Measurements from ENCODE around the gene SKI.
"Not testable (repeated sequence)": the region's sequence is repeated elsewhere in the genome, so short reads cannot be mapped to it uniquely, and the experiment has no call there.

SKI gene

DNA sequence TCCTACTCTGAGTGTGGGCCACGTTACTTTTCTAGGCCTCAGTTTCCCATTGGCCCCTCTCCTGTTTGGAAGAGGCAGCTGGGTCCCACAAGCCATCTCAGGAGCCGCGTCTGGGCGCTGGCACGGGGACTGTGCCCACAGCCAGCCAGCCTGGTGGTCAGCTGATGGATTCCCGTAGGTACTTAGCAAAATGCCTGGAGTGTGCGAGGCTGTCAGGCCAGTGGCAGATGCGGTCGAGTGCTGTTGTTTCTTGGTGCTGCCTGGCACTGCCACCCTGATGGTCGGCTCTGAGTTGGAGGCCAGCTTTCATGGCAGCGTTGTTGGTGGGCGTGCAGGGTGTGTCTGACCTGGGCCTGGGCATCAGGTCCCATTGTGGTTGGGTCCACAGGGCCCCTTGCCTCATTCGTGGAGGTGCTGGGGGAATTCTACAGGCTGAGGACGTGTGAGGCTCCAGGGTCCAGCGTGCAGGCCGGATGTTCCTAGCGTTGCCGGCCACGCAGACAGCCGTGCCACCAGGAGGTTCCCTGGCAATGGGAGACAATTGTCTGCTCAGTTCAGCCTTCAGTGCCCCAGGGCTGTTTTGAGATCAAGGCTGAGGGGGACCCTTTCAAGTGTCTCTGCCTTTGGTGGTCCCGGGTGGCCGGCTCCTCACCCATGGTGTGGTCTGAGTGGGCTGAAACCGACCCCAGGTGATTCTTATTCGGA lies 20.9 kb downstream of the SKI start:
- DNase-seq = no peak

DNA sequence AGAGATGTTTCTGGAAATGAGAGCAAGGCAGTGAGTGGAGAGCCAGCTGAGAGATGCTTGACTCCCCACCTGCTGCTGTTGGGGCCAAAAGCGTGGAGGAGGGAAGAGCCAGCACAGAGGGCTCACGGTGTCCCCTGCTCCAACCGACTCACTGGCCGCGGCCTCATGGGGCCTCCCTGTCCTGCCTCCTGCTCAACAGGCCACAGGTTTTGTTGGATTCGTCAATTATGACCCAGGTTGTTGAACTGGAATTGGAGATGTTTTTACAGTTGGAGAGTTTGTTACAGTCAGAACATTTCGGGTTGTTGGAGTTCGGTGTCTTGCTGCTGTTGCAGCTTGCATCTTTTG lies 21.4 kb downstream of the SKI start:
- no peak for DNase-seq

- no peak for DNase-seq
These were observed 22.7 kb downstream of the SKI start for GRCh38 chr1:2250721-2251281.

DNA sequence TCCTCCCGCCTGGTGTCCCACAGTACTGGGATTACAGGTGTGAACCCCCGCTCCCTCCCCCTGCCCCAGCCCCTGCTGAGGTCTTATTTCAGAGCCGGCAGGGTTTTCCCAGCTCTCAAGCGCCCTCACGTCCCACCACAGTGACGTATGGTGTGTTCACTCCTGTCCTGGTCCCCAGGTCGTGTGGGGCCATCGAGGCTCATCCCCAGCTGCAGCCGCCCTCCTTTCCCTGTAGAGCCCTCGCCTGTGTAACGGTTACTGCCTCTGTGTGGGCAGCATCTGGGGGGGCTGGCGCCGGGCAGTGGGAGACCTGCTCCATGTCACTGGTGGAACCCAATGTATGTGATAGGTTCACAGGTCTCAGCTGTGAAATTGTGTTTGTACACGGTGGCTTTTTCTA lies 23.2 kb downstream of the SKI start:
- DNase-seq = no peak

DNA sequence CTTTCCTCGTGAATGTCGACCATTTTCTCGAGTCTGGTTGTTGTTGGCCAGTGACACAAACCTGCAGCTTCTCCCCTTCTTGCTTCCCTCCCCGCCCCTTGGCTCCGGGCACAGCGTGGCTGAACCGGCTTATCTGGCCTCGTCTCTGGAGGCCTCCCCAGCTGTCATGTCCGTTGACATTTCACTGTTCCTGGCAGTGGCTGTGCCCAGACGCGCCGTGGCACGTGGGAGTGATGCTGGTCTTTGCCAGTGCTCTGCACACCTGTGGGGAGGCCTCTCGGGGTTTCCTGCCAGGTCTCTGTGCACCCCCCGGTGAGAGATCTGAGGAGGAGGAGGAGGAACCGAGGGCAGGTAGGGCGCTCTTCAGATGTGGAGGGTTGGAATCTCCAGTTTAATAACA lies 23.7 kb downstream of the SKI start:
- no peak for DNase-seq

- DNase-seq = no peak
These were observed 24.3 kb downstream of the SKI start for GRCh38 chr1:2252423-2252822.

GRCh38 chr1:2253036-2253796 lies 25.1 kb downstream of the SKI start:
- DNase-seq = no peak

DNA sequence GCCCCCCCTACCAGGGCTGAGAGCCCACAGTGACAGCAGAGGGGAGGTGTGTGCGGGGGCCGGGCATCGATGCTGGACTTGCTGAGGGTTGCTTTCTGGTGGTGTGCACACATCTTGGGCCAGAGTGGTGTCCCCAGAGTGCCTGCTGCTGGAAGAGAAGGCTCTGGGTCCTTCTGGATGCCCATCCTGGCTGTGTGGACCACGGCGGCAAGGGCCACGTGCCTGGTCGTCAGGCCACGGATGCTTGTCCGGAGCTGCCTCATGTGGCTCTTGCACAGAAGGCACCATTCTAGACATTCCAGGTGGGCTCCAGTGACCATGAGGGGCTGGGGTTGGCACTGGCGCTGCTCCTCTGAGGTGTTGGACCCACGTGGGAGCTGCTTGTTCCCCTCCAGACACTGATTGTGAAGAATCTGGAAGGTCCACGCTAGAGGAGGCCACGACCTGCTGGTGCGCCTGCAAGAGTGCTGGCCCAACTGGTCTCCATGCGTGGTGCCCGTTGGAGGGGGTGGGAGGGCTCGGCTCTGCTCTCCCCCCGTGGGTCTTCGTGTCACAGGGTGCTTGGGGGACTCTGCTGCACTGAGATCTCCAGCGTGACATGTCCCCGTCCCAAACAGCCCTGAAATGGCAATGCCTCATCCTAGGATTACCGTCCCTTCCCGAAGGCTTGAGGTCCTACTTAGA lies 25.8 kb downstream of the SKI start:
- DNase-seq = no peak

GRCh38 chr1:2255047-2255419 lies 26.9 kb downstream of the SKI start:
- DNase-seq = no peak

DNA sequence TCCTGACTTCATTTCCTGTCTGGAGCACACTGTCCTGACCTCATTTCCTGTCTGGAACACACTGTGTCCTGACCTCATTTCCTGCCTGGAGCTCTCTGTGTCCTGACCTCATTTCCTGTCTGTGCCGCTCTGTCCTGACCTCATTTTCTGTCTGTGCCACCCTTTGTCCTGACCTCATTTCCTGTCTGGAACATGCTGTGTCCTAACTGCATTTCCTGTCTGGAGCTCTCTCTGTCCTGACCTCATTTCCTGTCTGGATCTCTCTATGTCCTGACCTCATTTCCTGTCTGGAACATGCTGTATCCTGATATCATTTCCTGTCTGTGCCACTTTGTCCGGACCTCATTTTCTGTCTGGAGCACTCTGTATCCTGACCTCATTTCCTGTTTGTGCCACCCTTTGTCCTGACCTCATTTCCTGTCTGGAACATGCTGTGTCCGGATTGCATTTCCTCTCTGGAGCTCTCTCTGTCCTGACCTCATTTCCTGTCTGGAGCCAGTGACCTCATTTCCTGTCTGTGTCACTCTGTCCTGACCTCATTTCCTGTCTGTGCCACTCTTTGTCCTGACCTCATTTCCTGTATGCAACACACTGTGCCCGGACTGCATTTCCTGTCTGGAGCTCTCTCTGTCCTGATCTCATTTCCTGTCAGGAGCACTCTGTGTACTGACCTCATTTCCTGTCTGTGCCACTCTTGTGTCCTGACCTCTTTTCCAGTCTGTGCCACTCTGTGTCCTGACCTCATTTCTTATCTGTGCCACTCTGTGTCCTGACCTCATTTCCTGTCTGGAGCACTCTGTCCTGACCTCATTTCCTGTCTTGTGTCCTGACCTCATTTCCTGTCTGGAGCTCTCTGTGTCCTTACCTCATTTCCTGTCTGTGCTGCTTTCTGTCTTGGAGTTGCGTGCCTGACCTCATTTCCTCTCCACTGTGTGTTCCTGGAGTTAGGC lies 27.6 kb downstream of the SKI start:
- peak; percentile 93 to 95 for DNase-seq

DNA sequence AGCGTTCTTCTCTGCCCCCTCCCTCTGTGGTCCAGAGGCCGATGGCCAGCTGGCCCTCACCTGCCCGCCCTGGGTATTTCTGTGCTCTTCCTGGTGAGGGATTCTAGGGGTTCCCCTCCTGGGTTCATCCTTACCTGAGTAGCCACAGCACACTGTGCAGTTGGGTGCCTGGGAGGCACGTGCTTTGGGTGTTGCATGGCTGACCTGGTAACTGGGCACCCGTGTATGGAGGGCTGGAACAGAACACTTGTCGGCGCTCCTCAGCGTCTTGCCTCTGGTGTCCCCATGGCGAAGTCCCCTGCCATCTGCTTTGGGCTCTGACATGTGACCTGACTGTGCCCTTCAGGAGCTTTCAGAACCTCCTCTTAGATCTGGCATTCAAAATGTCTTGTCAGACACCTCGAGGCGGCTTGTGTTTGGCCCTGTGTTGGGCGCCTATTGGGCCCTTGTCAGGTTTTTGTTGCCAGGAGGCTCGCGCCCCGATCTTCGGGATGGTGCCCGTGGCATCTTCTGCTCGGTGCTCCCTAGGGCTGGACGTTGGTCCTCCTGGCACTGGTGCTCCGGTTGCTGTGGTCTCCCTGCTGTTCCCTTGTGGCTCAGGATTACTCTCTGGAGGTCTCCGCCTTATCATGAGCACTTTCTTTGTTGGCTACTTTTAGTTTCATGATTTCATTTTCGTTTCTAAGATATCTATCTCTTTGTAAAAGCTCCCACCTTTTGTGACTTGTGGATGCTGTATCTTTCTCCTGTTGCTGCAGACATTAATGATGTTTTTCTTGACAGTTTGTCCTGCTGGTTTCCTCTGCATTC lies 28.5 kb downstream of the SKI start:
- DNase-seq = no peak

DNA sequence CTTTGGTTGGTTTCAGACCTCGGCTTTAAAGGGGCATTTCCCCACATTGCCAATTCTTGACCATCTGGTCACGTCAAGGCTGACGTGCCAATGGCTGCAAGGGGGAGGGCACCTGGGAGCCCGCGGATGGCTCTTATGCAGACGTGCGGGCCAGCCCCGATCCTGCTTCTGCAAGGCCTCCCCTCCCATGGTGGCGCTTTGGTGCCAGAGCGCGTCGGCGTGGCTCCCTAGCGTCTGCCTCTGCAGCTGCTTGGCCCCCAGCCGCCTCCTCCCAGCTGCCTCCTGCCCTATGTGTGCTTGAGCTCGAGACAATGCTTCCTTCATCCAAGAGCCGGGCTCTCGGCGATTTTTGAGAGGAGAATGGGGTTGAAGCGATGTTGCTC lies 29.1 kb downstream of the SKI start:
- no peak for DNase-seq

- no peak for DNase-seq
These were observed 30.1 kb downstream of the SKI start for GRCh38 chr1:2258122-2258681.

DNA sequence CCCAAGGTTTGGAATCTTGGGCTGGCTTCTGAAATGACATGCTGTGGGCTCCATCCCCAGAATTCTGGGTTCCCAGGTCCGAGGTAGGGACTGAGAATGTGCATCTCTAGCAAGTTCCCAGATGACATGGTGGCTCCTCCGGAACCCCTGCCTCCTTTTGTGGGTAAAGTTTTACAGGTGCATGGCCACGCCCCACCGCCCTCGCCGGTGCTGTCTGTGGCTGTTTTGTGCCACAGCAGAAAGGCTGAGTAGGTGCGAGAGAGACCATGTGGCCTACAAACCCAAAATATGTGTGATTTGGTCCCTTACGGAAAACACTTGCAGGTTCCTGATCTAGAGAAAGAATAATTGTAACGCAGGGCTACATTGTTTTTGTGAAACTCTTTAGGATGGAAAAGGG lies 30.9 kb downstream of the SKI start:
- no peak for DNase-seq

DNA sequence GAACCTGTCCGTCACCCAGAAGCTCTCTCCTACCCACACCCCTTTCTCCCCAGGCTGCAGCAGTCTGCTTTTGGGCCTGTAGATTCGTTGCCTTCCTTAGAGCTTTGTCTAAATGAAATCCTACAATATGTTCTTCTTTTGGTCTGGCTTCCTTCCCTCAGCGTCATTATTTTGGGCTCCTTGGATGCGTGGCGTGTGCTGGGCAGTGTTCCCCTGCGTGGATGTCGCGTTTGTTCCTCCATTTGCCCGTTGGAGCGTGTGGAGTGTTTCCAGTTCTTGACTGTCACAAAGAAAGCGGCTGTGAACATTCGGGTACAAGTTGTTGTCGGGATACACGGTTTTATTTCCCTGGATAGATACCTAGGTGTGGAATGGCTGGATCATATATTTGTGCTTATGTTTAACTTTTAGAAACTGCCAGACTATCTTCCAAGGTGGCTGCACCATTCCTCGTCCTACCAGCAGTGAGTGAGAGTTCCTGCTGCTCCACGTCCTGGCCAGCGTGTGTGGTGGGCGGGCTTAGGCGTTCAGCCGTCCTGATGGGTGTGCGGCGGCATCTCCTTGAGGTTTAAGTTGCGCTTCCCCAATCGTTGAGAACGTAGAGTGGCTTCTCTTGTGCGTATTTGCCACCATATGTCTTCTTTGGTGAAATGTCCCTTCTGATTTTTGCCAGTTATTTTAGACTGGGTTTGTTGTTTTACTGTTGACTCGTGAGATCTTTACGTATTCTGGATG lies 31.7 kb downstream of the SKI start:
- no peak for DNase-seq

DNA sequence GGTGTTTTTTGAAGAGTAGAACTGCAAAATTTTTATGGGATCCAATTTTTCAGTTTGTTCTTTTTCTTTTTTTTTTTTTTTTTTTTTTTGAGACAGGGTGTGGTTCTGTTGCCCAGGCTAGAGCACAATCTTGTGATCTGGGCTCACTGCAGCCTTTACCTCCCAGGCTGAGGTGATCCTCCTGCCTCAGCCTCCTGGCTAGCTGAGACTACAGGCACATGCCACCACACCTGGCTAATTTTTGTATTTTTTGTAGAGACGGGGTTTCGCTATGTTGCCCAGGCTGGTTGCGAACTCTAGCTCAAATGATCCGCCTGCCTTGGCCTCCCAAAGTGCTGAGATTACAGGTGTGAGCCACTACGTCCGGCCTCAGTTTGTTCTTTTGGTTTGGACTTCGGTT lies 32.4 kb downstream of the SKI start:
- DNase-seq = not testable (repeated sequence)

DNA sequence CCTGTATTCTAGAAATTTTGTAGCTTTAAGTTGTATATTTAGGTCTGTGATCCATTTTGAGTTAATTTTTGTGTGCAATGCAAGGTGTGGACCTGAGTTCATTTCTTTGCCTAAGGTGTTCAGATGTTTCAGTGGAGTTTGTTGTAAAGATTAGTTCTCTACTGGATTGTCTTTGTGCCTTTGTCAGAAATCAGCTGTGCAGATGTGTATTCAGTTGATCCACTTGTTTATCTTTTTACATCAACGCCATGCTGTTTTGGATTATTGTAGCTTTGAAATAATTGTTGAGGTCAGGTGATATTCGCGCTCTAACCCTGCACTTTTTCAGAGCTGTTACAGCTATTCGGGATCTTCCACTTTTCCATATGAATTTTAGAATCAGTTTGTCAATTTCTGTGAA lies 32.8 kb downstream of the SKI start:
- no peak for DNase-seq

DNA sequence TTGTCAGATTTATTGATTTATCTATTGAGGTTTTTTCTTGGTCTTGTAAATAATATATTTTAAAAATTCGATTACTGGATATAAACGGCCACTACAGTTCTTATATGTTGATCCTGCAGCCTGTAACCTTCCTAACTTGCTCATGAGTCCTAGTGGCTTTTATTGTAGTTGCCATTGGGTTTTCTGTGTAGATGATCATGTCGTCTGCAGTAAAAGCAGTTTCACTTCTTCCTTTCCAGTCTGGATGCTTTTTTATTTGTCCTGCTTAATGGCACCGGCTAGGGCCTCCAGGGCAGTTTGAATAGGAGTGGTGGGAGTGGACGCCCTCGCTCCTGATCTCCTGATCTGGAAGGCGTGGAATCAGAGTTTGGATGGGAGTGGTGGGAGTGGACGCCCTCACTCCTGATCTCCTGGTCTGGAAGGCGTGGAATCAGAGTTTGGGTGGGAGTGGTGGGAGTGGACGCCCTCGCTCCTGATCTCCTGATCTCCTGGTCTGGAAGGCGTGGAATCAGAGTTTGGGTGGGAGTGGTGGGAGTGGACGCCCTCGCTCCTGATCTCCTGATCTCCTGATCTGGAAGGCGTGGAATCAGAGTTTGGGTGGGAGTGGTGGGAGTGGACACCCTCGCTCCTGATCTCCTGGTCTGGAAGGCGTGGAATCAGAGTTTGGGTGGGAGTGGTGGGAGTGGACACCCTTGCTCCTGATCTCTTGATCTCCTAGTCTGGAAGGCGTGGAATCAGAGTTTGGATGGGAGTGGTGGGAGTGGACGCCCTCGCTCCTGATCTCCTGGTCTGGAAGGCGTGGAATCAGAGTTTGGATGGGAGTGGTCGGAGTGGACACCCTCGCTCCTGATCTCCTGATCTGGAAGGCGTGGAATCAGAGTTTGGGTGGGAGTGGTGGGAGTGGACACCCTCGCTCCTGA lies 33.6 kb downstream of the SKI start:
- not testable (repeated sequence) for DNase-seq

DNA sequence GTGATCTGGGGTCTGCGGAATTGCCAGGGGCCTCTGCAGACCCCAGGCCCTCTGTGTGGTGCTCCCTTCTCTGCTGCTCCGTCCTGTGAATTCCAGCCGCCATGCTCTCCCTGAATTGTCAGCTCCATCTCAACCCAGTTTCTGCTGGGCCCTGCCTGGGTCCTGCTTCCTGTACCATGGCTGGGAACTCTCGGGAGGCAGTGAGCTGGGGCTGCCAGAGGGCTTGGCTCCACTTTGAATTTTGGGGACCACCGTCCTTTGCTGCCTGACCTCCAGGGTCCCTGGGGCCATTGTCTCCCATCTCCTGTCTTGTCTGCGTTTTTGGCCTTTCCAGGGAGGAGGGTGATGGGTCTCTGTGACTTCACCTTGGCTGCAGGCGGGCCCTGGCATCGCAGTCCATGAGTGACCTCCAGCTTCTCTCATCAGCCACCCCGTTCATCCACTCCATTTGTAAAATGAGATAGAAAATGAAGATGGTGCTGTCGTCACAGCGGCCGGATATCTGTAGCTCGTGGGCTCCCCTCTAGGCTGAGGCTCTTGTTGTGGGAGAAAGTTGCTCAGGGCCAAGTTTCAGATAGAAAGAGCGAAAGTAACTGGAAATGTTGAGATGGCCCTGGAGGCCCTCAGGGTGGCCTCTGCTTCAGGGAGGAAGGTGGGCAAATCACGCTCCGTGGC lies 38.3 kb downstream of the SKI start:
- no peak for DNase-seq
